ENCODE data around the gene KLF2. TPM values are rescaled to one million over a fixed set of nuclear protein-coding genes. Genes with fewer than 3 reads are reported as not detected.

The KLF2 gene
- total and polyA plus RNA-seq, 2 of the 13 experiments (the other 11 are each of a cell fraction or from before 2014, with no cell fraction given), result not detected

- TF ChIP-seq, protein P1, sequence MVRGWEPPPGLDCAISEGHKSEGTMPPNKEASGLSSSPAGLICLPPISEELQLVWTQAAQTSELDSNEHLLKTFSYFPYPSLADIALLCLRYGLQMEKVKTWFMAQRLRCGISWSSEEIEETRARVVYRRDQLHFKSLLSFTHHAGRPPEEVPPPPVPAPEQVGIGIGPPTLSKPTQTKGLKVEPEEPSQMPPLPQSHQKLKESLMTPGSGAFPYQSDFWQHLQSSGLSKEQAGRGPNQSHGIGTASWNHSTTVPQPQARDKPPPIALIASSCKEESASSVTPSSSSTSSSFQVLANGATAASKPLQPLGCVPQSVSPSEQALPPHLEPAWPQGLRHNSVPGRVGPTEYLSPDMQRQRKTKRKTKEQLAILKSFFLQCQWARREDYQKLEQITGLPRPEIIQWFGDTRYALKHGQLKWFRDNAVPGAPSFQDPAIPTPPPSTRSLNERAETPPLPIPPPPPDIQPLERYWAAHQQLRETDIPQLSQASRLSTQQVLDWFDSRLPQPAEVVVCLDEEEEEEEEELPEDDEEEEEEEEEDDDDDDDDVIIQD (CRISPR knock-in tag; IDR thresholded peaks at IDR 0.05; ENCODE audit: low read depth), result no peak
- TF ChIP-seq HNRNPLL (IDR thresholded peaks at IDR 0.05; ENCODE audit: low read depth, low read length, poor library complexity, severe bottlenecking), result no peak
Observed at GRCh38 chr19:16327501-16327900, 2.9 kb downstream of the KLF2 start (continued).

- no peak for ATAC-seq
Observed at GRCh38 chr19:16327911-16328823, 3.5 kb downstream of the KLF2 start.

More at GRCh38 chr19:16327911-16328823, 3.5 kb downstream of the KLF2 start:
- peak overlapping the region; percentile 54 for H3K4me2 ChIP-seq (ENCODE audit: low read depth, low read length)
- intact Hi-C loops (cut with micrococcal nuclease; ENCODE audit: unreplicated experiment), result loop anchor here (10.0 kb wide), 1 partner anchor 83 kb away; no protein-coding TSS in a partner anchor
- no peak overlapping the region for H2AFZ ChIP-seq (ENCODE audit: low read length)
- H3K9ac ChIP-seq (ENCODE audit: insufficient read depth, low read depth, low read length), result no peak overlapping the region
- 36% methylated on average over 16 of the region's 20 CpGs for WGBS (ENCODE audit: low lambda C conversion rate)
- H3K27ac ChIP-seq (ENCODE audit: extremely low read length, insufficient read depth, low read length), result no peak overlapping the region
- TF ChIP-seq ZNF17 (CRISPR knock-in tag; IDR thresholded peaks at IDR 0.05), result no peak
- peak; percentile 67; the same call in 1 of the 2 replicates for TF ChIP-seq CEBPB (IDR thresholded peaks at IDR 0.05; ENCODE audit: borderline replicate concordance, low read depth, low read length)
- TF ChIP-seq MIER3 (CRISPR knock-in tag; IDR thresholded peaks at IDR 0.05; ENCODE audit: borderline replicate concordance), result no peak
- 0 out of 2 replicates have a peak, but pooled peaks have one; percentile 25 for TF ChIP-seq RFX5 (IDR thresholded peaks at IDR 0.05; ENCODE audit: low read depth, low read length)
- TF ChIP-seq TFAP4 (IDR thresholded peaks at IDR 0.05; ENCODE audit: borderline replicate concordance, low read depth), result peak; percentile 16; the same call in 1 of the 2 replicates
- TF ChIP-seq NCOA2 (CRISPR knock-in tag; IDR thresholded peaks at IDR 0.05), result no peak
- no peaks in the 10 kb centered on the region for H3K79me2 ChIP-seq (ENCODE audit: insufficient read depth, low read length)
- peaks cover 13% of the 10 kb centered on the region for H3K4me1 ChIP-seq (ENCODE audit: insufficient read depth, low read length)
- ChIA-PET POLR2A (no interaction called here), CTCF (ENCODE audit: low intra/inter-chr PET ratio, low total read pairs) (interaction anchor here (1.8 kb wide), 1 partner anchor 81 kb away, joined by 9 read pairs; no protein-coding TSS in a partner anchor)
- in situ Hi-C loops (cut with HindIII; ENCODE audit: extremely low pct_ligation_motif_present, low pct_unique_long_range_greater_than_20kb), result no loop called here
- no peaks in the 10 kb centered on the region for H3K9me3 ChIP-seq (ENCODE audit: low read length)
- no peak for FAIRE-seq
- H3K4me3 ChIP-seq (replicated peaks in 1 of 3; ENCODE audit: insufficient read depth in 1 of 3, low read depth in 2 of 3, low read length in 3 of 3), result no peak overlapping the region; a peak in 1 of 6 replicates
- BruUV-seq (replicated peaks), result no TSS peak
- no peak for DNase-seq (ENCODE audit: low spot score)
- no peaks in the 10 kb centered on the region for H3K36me3 ChIP-seq (replicated peaks in 1 of 2; ENCODE audit: control insufficient read depth in 1 of 2, insufficient read depth in 2 of 2, low read length in 2 of 2)
- H4K20me1 ChIP-seq (ENCODE audit: insufficient read depth, low read length), result no peaks in the 10 kb centered on the region
- peaks cover 1 to 12% of the 10 kb centered on the region in 2 experiments; a peak in 3 of 5 replicates for H3K27me3 ChIP-seq (ENCODE audit: control insufficient read depth in 1 of 2, insufficient read depth in 2 of 2, low read length in 2 of 2)

Data from HepG2 (cell line).